HCEC 1CT (cell line): ENCODE results near the gene CASK.
A peak's percentile ranks its signal among the peaks of the same experiment; 100 is the strongest.
"Not testable (repeated sequence)": the region's sequence is repeated elsewhere in the genome, so short reads cannot be mapped to it uniquely, and the experiment has no call there.

Source experiments
- DNase-seq: peaks from one replicate; pipeline ENCODE4 v3.0.0-alpha.2; 2017

CASK gene

DNA sequence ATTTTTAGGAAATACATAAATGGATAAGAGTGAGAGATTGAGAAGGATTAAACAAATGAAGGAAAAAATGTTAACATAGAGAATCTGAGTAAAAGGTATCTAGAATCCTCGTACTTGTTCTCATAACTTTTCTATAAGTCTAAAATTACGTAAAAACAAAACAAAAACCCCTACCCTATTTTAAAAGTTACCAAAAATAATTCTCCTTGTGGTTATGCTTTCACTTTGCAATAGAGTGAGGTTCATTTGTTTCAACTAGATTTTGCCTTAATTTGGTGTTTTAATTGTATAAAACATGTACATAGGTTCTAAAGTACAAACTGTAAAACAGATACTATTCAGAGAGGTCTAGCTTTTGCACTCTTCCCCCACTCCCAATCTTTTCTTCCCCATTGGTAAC, 238.4 kb downstream of the CASK start:
- no peak for DNase-seq

DNA sequence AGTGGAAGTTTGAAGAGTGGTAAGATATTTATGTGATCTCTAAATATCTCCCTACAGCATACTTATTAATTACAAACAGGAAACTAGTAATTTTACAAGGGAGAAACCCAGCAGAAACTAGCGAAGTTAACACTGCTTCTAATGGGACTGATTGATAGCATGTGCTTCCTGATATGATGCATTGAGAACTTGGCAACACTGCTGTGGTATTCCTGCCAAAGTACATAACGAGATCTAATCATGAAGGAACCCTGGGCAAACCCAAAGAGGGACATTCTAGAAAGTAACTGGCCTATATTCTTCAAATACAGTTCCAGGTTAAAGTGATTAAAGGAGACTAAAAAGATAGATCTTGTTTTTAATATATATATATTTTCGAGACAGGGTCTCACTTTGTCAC, 239.2 kb downstream of the CASK start:
- DNase-seq: no peak

DNA sequence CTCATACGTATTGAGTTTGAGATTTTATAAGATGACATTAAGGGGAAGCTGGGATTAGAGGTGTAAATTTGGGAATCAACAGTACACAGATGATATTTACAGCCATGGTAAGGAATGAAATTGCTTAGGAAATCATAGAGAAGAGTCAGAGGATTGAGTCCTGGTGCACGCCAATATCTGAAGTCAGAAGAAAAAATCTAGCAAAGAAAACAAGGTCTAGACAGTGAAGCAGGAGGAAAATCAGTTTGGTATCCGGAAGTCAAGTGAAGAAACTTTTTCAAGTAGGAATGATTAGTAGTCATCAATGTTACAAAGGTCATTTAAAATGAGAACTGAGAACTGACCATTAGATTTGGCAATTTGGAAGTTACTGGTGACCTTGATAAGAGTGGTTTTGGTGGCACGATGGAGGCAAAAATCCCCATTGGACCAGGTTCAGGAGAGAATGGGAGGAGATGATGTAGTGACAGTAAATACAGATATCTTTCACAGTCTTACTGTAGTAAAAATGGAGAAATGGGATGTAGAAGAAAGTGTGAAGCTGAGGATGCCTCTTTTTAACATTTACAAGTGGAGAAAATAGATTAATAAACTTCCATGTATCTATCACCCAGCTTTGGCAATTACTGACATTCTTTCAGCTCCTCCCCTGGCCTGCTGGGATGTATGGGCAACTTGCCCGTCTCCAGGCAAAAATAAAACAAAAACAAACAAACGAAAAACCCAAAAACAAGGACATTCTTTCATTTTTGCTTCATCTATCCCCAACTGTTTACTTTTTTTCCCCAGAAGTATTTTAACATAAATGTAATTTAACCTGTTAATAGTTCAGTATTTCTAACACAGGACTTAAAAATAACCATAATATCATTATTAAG, 245.9 kb downstream of the CASK start:
- no peak for DNase-seq

DNA sequence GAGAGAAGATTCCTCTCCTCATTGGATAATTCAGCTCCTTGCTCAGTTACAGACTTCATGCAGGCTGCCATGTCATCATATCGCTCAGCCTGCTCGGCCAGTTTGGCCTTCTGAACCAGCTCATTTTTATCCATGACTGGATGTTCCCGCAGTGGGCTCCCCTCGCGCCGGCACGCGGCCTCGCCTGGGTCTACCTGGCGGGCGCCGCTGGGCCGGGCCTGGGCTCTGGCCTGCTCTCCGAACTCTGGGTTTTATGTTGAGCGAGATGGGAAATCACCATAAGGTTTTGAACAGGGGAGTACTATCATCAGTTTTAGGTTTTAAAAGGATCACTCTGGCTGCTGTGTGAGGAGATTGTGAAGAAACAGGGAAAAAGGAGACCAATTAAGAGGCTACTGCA, 247.0 kb downstream of the CASK start:
- DNase-seq: not testable (repeated sequence)

DNA sequence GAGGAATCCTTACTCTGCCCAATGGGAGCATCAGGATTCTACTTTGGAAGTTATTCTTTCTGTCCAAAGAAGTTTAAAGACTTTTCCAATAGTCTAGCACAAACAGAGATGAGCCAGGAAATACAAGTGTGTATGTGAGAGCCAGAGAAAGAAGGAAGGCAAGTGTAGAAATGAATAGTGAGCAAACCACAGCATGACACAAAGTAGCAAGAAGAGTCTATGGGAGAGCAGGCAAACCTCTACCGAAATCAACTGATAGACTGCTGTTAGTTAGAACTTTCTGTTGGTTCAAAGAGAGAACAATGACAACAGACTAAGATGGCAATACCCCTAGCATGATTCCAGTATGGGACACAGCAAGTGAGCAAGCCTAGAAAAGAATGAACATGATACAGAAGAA, 250.7 kb downstream of the CASK start:
- no peak for DNase-seq

DNA sequence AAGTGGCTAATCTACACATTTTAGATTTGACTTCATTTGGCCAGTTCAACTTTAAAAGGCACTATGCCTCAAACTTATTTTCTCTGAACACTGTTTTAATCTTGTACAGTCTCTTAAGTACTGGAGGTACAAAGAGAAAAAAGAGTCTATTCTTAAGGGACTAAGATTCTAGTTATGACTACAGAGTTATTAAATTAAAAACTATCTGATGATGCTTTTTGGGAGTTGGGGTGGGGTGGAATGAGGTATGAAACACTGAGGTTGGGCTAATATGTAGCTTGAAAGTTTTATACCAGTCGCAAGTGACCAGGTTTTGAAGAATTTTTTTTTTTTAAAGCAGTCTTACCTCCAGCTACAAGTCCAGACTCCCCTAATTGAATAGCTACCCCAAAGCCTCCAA, 252.3 kb downstream of the CASK start:
- DNase-seq: no peak

DNA sequence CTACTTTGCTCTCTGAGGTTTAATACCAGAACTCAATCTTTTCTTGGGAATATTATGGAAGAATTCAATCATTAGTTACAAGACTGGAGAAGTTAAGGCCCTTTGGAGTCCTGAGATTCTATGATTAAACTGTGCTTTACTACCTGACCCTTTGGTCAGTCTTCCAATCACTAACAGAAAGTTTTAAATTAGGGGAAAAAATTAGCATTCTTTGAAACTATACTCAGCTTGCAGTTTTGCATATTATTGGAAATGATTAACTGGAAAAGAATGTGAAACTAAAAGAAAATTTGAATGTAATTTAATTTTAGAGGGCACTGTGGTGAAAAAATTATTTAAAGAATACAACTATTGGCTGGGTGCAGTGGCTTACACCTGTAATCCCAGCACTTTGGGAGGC, 253.2 kb downstream of the CASK start:
- peak; percentile 1 for DNase-seq

DNA sequence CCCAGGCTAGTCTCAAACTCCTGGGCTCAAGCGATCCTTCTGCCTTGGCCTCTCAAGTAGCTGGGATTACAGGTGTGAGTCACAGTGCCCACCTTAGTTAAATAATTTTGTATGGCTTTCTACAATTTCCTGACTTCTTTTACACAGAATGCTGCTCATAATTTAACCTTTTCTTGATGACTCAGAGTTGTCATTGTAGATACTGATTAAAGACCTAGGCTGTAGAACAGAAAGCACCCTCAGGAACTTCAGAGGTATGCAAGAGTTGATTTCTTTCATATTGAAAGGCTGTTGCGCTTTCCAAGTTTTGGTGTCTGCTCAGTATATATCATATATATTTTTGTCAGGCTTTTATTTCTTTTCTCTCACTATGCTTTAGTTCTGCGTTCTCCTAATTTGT, 255.7 kb downstream of the CASK start:
- DNase-seq: no peak

DNA sequence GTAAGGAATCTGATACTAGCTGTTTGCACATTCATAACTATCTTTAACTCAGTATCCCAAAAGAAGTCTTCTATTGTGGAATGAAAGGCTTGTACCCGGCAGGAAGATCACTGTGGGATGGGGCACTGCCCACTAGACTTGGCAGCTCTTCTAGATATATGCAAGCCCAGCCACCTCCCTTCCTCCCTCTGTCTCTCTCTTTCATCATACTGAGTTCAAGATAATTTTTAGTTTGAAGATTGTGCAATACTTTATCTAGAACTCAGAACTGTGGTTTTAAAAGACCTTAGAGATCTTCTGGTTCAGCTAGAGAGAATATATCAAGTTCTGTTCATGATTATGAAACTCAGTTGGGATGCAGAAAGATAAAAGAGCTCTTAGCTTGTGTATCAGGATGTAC, 257.1 kb downstream of the CASK start:
- DNase-seq: no peak

DNA sequence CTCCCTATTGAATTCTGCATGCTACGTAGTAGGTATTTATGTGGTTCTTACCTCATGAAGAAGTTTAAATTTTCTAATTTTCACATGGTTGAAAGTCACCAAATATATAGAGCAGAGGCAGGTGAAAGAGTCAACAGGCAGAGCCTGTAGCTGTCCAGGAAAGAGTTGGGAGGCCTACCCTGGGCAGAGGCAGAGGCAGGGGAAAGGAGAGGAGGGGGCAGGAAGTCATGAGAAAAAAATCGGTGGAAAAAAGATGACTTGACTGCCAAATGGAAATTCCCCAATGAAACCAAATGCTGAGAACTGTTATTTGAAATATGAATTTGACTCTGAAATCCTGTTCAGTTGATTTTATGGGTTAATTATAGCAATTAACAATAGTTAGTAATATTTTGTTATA, 257.7 kb downstream of the CASK start:
- no peak for DNase-seq

DNA sequence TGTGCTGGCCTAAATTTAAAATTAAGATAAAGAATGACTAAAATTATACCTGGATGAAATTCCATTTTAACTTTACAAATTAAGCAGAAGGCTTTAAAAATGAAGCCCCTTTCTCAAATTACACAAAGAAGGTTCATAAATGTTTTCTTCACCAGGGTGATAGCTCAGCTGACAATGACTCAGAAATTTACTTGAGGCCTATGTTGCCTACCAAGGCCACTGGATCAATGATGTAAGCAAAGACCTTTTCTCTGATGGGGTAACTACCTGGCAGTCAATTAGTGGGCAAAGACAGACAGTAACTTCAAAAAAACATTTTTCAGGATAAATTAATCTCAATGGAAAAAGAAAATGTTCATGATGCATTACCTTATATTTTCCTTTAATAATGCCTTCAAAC, 258.4 kb downstream of the CASK start:
- no peak for DNase-seq

DNA sequence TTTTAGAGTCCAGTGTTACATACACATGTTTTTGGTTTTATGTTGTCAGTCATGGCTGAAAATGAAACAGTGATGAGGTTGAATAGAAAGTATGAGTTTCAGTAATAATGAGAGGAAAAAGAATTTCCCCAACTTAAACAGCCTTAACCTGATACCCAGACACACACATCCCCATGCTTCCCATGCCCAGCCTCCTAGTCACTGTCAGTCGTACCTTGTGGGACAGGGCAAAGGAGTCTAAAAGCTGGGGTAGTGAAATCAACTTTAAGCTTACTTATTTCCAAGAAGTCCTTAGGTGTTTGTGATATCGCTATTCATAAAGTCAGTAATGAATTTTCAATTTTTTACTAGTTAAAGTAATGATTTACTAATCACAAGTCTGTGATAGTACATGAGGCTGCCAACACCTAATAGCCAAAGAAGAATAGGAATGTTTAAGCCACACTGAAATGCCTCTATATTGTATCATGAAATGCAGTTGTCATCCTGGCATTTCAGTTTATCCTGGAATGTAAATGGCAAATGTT, 258.9 kb downstream of the CASK start:
- DNase-seq: no peak

DNA sequence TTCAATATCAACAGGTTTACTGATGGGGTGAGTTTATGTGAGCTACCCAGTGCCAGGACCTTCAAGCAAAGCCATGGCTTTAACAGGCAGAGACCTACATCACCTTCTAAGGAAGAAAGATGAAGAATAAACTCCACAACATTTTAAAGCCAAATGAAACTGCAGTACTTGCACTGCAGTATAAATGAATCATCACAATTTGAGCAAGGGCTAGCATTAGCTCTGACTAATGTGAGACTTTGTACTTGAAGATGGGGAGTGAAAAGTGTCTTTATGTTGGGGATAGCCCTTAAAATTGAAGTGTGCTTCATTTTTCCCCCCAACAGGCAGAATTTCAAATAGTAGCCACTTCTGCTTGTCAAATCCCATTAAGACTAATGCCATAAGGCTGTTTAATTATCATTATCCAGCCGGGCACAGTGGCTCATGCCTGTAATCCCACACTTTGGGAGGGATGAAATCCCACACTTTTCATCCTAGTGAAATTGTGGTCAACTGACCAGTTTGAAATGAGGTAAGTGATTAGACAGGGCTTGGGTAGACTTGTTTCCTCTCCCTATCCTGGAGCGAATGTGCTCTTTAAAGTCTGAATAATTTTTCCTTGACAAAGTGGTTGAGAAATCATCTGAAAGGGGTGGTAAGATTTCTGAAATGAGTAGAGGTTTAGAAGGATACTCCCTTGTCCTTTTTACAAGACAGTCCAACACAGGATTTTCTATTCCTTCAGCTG, 261.8 kb downstream of the CASK start:
- DNase-seq: peak; percentile 22

DNA sequence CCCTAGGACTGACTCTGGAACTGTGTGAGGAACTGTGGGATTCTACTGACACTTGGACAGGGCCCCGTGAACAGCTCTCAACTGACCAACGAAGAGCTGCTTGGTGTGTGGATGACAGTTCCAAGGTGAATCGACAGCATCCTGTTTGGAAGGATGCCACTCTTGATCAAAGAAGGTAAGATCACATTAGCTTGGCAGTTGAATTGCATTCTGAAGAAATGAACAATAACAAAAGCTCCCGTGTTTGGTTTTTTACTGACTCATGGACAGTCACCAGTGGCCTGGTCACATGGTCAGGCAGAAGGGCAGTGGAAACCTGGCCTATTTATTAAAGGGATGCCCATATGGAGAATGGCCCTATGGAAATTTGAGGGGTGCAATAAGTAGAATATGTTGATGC, 267.7 kb downstream of the CASK start:
- DNase-seq: peak; percentile 30

DNA sequence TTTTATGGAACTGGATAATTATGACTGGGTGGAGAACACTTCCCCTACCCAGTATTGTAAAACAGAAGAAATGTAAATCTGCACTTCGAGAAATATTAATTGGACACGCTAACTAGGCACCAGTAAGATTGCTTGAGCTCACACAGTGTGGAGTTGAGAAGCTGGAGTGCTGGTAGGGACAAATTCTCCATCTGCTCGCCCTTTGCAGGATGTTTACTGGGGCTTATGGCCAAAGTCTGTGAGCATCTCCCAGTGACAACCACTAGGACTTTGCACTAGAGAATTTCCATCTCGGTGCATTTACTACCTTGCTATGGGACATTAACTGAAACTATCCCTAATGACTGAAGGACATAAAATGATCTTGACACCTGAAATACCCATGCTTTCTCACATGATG, 268.3 kb downstream of the CASK start:
- DNase-seq: no peak

DNA sequence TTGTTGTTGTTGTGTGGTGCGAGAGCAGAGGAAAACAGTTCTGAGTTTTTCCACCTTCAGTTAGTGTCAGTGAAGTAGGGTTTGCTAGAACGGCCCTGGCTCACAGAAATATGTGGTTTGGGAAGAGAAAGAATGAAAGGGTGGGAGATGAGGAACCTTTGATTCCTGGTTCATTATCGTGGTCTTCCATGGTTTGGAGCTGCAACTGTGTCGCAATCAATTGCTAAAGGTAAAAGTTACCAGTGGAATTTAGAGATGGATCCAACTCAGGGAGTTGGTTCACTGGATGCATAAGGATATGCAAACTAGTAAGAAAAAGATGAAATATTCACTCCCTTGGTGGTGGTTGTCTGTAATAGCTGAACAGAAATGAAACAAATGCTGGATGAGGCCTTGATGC, 270.2 kb downstream of the CASK start:
- no peak for DNase-seq

DNA sequence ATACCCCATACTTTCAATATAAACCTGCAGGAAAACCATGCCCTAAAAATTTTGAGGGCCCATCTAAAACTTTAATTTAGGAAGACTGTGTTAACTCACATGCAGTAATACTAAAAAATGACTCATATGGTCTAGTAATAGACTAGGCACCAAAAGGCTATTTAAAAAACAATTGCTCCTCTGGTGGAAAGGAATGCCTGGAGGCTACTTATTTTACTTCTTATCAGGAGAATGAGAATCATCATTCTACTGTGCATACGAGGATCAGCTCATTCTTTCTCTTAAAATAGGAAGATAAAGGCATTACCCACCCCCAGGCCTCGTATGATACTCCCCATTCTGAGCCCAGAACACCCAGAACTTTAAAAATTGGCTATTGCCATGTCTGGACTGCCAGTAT, 277.2 kb downstream of the CASK start:
- DNase-seq: not testable (repeated sequence)

DNA sequence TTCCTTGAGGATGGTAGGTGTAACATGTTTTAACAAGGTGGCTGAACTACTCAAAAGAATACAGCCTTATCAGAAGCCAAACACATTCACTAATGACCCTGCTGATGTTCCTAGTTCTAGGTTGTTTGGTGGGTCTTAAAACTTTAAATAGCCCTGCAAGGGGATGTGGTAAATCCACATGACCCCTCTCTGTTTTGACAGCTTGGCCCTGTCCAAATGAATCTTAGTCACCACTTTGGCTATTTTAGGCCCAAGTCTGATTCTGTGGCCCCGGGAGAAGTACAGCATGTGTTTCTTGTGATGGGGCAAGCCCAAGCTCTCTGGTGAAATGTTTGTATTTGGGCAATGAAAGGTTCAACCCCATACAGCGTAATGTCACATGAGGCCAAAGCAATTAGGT, 289.1 kb downstream of the CASK start:
- peak; percentile 45 for DNase-seq

DNA sequence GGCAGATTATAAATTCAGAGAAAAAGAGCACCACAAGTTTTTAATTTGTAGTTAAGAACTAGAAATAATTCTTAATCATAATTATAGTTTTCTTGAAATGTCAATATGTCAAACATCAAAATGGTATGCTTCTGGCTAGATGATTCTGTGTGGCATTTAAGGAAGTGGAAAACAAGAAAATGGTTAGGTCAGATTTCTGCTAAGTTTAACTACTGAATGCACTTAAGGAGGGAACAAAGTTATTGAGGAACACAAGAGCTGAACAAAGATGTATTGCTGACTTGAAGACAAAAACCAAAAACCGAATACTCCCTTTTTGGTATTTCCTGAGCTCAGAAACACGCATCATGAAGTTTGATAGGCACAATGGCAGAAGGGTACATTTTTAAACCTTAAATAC, 293.3 kb downstream of the CASK start:
- no peak for DNase-seq

DNA sequence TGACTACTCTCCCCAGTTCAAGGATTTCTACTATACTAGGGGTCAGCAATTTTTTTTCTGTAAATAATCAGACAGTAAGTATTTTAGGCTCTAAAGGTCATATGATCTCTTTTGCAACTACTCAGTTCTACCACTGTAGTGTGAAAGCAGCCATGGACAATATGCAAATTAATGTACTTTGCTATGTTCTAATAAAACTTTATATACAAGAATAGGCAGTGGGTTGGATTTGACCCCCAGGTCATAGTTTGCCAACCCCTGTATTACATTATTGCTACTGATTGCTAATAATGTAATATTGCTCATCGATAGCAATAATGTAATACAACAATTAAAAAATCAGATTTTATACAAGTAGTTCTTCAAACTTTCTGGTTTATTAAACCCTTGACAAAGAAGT, 293.8 kb downstream of the CASK start:
- no peak for DNase-seq

DNA sequence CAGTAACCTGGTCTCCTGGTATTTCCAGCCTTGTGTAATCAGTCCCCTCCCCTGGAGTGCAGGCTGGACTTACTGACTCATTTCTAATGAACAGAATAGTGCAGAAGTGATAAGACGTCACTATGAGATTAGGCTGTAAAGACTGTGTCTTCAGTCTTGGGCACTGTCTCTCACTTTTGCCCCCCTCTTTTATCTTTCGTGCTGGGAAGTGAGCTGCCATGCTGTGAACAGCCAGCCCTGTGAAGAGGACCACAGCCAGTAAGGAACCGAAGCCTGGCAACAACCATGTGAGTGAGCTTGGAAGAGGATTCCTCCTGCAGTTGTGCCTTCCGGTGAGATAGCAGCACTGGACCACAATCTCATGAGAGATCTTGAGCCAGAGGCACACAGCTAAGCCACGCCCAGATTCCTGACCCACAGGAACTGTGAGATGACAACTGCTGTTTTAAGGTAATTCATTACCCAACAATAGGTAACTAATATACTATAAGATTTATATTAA, 302.1 kb downstream of the CASK start:
- no peak for DNase-seq

DNA sequence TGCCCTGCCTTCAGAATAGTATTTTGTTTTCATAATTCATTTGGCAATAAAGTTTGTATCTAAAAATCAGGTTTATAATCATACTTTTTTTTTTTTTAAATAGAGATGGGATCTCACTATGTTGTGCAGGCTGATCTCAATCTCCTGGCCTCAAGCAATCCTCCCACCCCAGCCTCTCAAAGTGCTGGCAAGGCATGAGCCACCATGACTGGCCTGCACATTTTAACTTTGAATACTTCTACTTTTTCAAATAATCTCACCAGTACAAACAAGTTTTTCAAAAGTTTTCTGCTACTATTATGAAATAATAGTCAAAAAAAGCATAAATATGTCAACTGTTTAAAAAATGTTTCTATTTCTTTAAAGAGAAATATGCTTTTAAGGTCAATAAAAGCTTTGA, 304.1 kb downstream of the CASK start:
- DNase-seq: no peak

DNA sequence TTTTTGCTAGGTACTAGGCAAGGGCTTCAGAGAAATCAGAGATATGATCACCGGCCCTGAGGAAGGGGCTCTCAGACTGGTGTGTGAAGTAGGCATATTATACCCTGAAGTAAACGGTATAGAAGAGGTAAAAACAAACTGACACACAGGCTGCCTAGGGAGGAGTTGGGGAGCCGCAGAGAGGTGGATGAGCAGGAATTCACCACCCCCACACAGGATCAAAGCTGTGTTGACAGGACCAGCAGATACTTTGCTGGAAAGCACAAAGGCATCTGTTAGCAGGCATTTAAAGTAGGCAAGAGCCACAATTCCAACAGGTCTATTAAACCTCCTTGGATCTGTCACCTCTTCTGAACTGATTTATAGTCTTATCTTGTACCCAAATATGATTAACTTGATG, 306.4 kb downstream of the CASK start:
- no peak for DNase-seq

DNA sequence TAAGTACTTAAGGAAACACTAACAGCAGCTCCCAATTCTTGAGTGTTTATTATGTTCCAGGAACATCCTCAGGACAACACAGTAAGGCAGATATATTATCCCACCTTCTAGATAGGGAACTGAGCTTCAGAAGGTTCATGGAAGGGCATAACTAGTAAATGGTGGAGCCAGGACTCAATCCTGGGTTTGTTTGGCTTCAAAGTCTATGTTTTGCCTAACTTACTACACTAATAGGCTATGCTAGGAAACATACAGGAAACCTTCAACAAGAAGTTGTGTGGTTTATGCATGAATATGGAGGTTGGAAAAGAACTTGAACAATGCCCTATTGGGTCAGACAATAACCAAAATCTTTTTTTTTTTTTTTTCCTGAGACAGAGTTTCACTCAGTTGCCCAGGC, 307.1 kb downstream of the CASK start:
- DNase-seq: no peak
